HG03460 (cell line): ENCODE results near the gene HSPB6.
"Not testable (repeated sequence)": the region's sequence is repeated elsewhere in the genome, so short reads cannot be mapped to it uniquely, and the experiment has no call there.

ENCODE experiments used
- ATAC-seq: cut with Tn5 transposase; IDR thresholded peaks from one replicate; pipeline ENCODE4 v1.9.1; 2021; ENCODE audit not compliant: unreplicated experiment

The HSPB6 gene

GRCh38 chr19:35756377-35757230 is at the start of gene HSPB6:
HSPB6 (minus strand) TSS chr19:35757029; CDS start chr19:35757008, 21 bp downstream.
- no peak for ATAC-seq

GRCh38 chr19:35806597-35806996 is 49.8 kb upstream of the HSPB6 start:
- ATAC-seq: no peak

GRCh38 chr19:35805526-35806102 is 48.8 kb upstream of the HSPB6 start:
- ATAC-seq: no peak

- no peak for ATAC-seq
Observed at GRCh38 chr19:35801828-35802227, 45.0 kb upstream of the HSPB6 start.

- ATAC-seq: no peak
Observed at GRCh38 chr19:35797663-35798062, 40.8 kb upstream of the HSPB6 start.

- ATAC-seq: no peak
Observed at GRCh38 chr19:35796645-35797542, 40.1 kb upstream of the HSPB6 start.

- not testable (repeated sequence) for ATAC-seq
Observed at GRCh38 chr19:35795564-35795963, 38.7 kb upstream of the HSPB6 start.

- ATAC-seq: no peak
Observed at GRCh38 chr19:35793381-35794165, 36.7 kb upstream of the HSPB6 start.

GRCh38 chr19:35792888-35793287 is 36.1 kb upstream of the HSPB6 start:
- no peak for ATAC-seq

- ATAC-seq: no peak
Observed at GRCh38 chr19:35792312-35792711, 35.5 kb upstream of the HSPB6 start.

- no peak for ATAC-seq
Observed at GRCh38 chr19:35791814-35792279, 35.0 kb upstream of the HSPB6 start.

- no peak for ATAC-seq
Observed at GRCh38 chr19:35790981-35791813, 34.4 kb upstream of the HSPB6 start.

GRCh38 chr19:35789978-35790944 is 33.4 kb upstream of the HSPB6 start:
- no peak for ATAC-seq

- no peak for ATAC-seq
Observed at GRCh38 chr19:35789195-35789977, 32.6 kb upstream of the HSPB6 start.

GRCh38 chr19:35788205-35788960 is 31.6 kb upstream of the HSPB6 start:
- no peak for ATAC-seq

GRCh38 chr19:35787227-35787799 is 30.5 kb upstream of the HSPB6 start:
- ATAC-seq: no peak
